Activated B cell treated with CpG ODN at 0.5 μM for 24 hours (primary cell): ENCODE data around the gene HTR2B. TPM values are rescaled to one million over a fixed set of nuclear protein-coding genes. Genes with fewer than 3 reads are reported as not detected.
"Not testable (repeated sequence)": the region's sequence is repeated elsewhere in the genome, so short reads cannot be mapped to it uniquely, and the experiment has no call there.

Experiments used
- ATAC-seq: fragments of 200-7000 bp; cut with Tn5 transposase; one replicate; pipeline ENCODE4 v1.10.0; 2021; ENCODE audit warnings: low read depth, mild to moderate bottlenecking, moderate library complexity
- CTCF ChIA-PET: fragments of 350-600 bp; sonication (Branson Sonifier 250); formaldehyde crosslinking; loops from one replicate; lab custom pipeline; 2021; ENCODE audit warnings: antibody characterized with exemption; lab: Charles Lee
- POLR2A ChIA-PET: fragments of 350-600 bp; sonication (Branson Sonifier 250); formaldehyde crosslinking; loops from one replicate; lab custom pipeline; 2021; ENCODE audit warnings: antibody characterized with exemption; lab: Charles Lee
- DNase-seq: peaks from one replicate; pipeline ENCODE4 v3.0.0; 2022
- H3K27ac Mint-ChIP-seq: one replicate; pipeline ENCODE4 v1.8.0; 2020; ENCODE audit warnings: mixed read lengths
- H3K27me3 Mint-ChIP-seq: one replicate; pipeline ENCODE4 v1.8.0; 2021; ENCODE audit warnings: mixed read lengths
- H3K36me3 Mint-ChIP-seq: one replicate; pipeline ENCODE4 v1.8.0; 2021; ENCODE audit warnings: low read depth, mixed read lengths
- H3K4me1 Mint-ChIP-seq: one replicate; pipeline ENCODE4 v1.8.0; 2021; ENCODE audit warnings: mixed read lengths
- H3K4me3 Mint-ChIP-seq: one replicate; pipeline ENCODE4 v1.8.0; 2020; ENCODE audit warnings: mild to moderate bottlenecking, mixed read lengths
- H3K9me3 Mint-ChIP-seq: one replicate; pipeline ENCODE4 v1.8.0; 2020; ENCODE audit warnings: mixed read lengths
- CTCF ChIP-seq: fragments of 200-600 bp; IDR thresholded peaks from one replicate; pipeline ENCODE4 v1.8.0; 2022; ENCODE audit warnings: antibody characterized with exemption, mild to moderate bottlenecking
- intact Hi-C: fragments of 100-400 bp; cut with micrococcal nuclease; formaldehyde crosslinking; loops from one replicate; pipeline ENCODE4 v1.15.1; 2024
- total RNA-seq: library from RNA; stranded (reverse); gene quantifications from 2 replicates; pipeline ENCODE4 v1.2.3, GENCODE V29; 2022

HTR2B gene
- total RNA-seq, 1 donor from 2014 or later, result not detected

DNA sequence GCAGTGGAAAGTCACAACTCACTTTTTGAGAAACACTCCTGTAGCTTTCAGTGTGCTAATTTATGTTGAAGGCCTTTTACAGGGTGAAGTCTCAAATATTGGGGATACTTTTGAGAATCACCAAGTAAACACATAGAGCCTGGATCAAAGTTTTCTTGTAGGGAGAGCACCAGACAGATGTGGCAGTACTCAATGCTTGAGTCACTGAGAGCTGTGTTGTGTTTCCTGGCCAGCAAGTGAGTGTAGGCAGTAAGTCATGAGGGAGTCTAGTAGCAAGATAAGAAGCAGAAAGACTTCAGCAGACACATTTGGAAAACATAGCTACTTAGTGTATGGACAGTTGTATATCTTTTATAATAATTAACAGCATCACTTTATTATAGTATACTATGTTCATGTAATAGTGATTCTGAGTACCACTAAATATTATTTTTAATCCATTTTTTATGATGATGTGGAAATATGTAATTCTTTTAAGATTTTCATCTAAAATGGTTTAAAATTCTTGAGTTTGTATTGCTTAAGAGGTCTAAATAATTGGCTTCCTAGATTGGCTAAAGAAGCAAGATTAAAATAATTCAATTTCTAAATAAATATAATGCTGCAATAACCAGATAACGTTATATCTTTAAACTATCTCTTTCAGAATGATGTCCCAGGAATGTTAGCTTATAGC is 55.3 kb downstream of the HTR2B start:
- TF ChIP-seq CTCF, result no peak
- H3K4me3 Mint-ChIP-seq, result no peak overlapping the region
- H3K27me3 Mint-ChIP-seq, result no peaks in the 10 kb centered on the region
- H3K27ac Mint-ChIP-seq, result no peak overlapping the region
- H3K36me3 Mint-ChIP-seq, result peaks cover 76% of the 10 kb centered on the region
- no peaks in the 10 kb centered on the region for H3K4me1 Mint-ChIP-seq
- DNase-seq (no peak), ATAC-seq (no peak)
- ChIA-PET POLR2A (interaction anchor here (0.6 kb wide), 1 partner anchor 535 kb away, joined by 5 read pairs; no protein-coding TSS in a partner anchor), CTCF (no interaction called here)
- no peaks in the 10 kb centered on the region for H3K9me3 Mint-ChIP-seq
- intact Hi-C loops, result no loop called here

DNA sequence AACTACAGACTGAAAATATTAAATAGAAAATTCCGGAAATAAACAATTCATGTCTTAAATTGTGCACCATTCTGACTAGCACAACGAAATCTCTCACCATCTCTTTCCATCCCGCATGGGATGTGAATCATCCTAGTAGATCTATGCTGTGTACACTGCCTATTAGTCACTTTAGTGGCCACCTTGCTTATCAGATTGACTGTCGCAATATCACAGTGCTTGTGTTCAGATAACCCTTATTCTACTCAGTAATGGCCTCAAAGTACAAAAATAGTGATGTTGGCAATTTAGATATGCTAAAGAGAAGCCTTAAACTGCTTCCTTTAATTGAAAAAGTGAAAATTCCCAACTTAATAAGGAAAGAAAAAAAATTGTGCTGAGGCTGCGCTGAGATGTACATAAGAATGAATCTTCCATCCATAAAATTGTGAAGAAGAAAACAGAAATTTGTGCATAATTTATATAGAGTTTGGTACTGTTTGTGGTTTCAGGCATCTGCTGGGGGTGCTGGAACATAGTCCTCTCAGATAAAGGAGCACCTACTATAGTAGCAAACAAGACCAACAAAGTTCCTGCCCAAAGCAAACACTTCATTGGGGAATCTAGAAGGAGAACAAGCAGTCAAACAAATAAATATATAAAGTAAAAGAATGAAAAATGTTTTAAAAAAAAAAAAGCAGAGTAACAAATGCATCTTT is 56.2 kb downstream of the HTR2B start:
- no peak for DNase-seq
- ChIA-PET CTCF (interaction anchor here (1.0 kb wide), 1 partner anchor 16 kb away, joined by 3 read pairs; no protein-coding TSS in a partner anchor), POLR2A (no interaction called here)
- Mint-ChIP-seq H3K27me3 (no peaks in the 10 kb centered on the region), H3K4me3 (no peak overlapping the region), H3K4me1 (no peaks in the 10 kb centered on the region), H3K27ac (no peak overlapping the region), H3K36me3 (peaks cover 79% of the 10 kb centered on the region), H3K9me3 (no peaks in the 10 kb centered on the region)
- intact Hi-C loops, result no loop called here
- no peak for ATAC-seq
- TF ChIP-seq CTCF, result no peak

GRCh38 chr2:231067531-231067930 is 57.3 kb downstream of the HTR2B start:
- intact Hi-C loops, H3K4me1 Mint-ChIP-seq, DNase-seq, H3K9me3 Mint-ChIP-seq, H3K27ac Mint-ChIP-seq, H3K4me3 Mint-ChIP-seq, ATAC-seq, H3K27me3 Mint-ChIP-seq: not testable (repeated sequence)
- peaks cover 83% of the 10 kb centered on the region for H3K36me3 Mint-ChIP-seq
- ChIA-PET CTCF (interaction anchor here (1.0 to 1.4 kb wide), 2 partner anchors 15 to 37 kb away, joined by 3 read pairs; no protein-coding TSS in a partner anchor), POLR2A (interaction anchor here (0.6 kb wide), 1 partner anchor 13 kb away, joined by 4 read pairs; no protein-coding TSS in a partner anchor)

GRCh38 chr2:231065966-231066365 is 58.9 kb downstream of the HTR2B start:
- ATAC-seq, result no peak
- no peaks in the 10 kb centered on the region for H3K9me3 Mint-ChIP-seq
- no peak overlapping the region for H3K4me3 Mint-ChIP-seq
- peaks cover 5% of the 10 kb centered on the region for H3K4me1 Mint-ChIP-seq
- ChIA-PET POLR2A (no interaction called here), CTCF (interaction anchor here (0.6 kb wide), 1 partner anchor 465 kb away, joined by 3 read pairs; no protein-coding TSS in a partner anchor)
- intact Hi-C loops, result no loop called here
- no peak for DNase-seq
- peaks cover 81% of the 10 kb centered on the region for H3K36me3 Mint-ChIP-seq
- H3K27ac Mint-ChIP-seq, result no peak overlapping the region
- H3K27me3 Mint-ChIP-seq, result no peaks in the 10 kb centered on the region
- TF ChIP-seq CTCF, result no peak

- Mint-ChIP-seq H3K9me3 (no peaks in the 10 kb centered on the region), H3K4me1 (peaks cover 25% of the 10 kb centered on the region), H3K4me3 (no peak overlapping the region), H3K27ac (no peak overlapping the region), H3K27me3 (no peaks in the 10 kb centered on the region), H3K36me3 (peaks cover 61% of the 10 kb centered on the region)
- CTCF ChIA-PET, result no interaction called here
- no peak for DNase-seq
- TF ChIP-seq CTCF, result no peak
- no peak for ATAC-seq
- POLR2A ChIA-PET, result interaction anchor here (0.6 kb wide), 1 partner anchor 577 kb away, joined by 4 read pairs; no protein-coding TSS in a partner anchor
- intact Hi-C loops, result no loop called here
Measured at GRCh38 chr2:231063347-231063746, 61.5 kb downstream of the HTR2B start.
